WTC11 (cell line): ENCODE results near the gene FOXA1. TPM values are rescaled to one million over a fixed set of nuclear protein-coding genes. Genes with fewer than 3 reads are reported as not detected.

Experiments
- ATAC-seq: fragments of 200-7000 bp; cut with Tn5 transposase; 2 replicates; pipeline ENCODE4 v1.10.0; 2021; ENCODE audit warnings: mild to moderate bottlenecking, moderate library complexity
- CTCF ChIA-PET: fragments of 300-600 bp; sonication (Branson Sonifier 250); formaldehyde crosslinking; loops from one replicate; lab custom pipeline; 2021; ENCODE audit warnings: antibody characterized with exemption; lab: Charles Lee
- POLR2A ChIA-PET: fragments of 350-600 bp; sonication (Branson Sonifier 250); formaldehyde crosslinking; loops from one replicate; lab custom pipeline; 2021; ENCODE audit warnings: antibody characterized with exemption; lab: Charles Lee
- DNase-seq: peaks from one replicate; pipeline ENCODE4 v3.0.0; 2021; ENCODE audit warnings: low spot score
- H3K27ac Mint-ChIP-seq: 2 replicates; pipeline ENCODE4 v1.8.0; 2021; ENCODE audit warnings: mixed read lengths
- H3K27me3 Mint-ChIP-seq: 2 replicates; pipeline ENCODE4 v1.8.0; 2021; ENCODE audit warnings: low read depth, mild to moderate bottlenecking, moderate library complexity, mixed read lengths
- H3K36me3 Mint-ChIP-seq: 2 replicates; pipeline ENCODE4 v1.8.0; 2021; ENCODE audit warnings: mixed read lengths
- H3K4me1 Mint-ChIP-seq: 2 replicates; pipeline ENCODE4 v1.8.0; 2022; ENCODE audit warnings: mixed read lengths
- H3K4me3 Mint-ChIP-seq: 2 replicates; pipeline ENCODE4 v1.8.0; 2021; ENCODE audit warnings: mild to moderate bottlenecking, moderate library complexity, mixed read lengths
- H3K9me3 Mint-ChIP-seq: 2 replicates; pipeline ENCODE4 v1.8.0; 2021; ENCODE audit warnings: mixed read lengths
- JAZF1 ChIP-seq: fragments of 250-450 bp; sonication (Bioruptor Pico); IDR thresholded peaks from 2 replicates; pipeline ENCODE4 v1.9.0; 2021; ENCODE audit warnings: moderate library complexity, mild to moderate bottlenecking, inconsistent platforms
- MYBL2 ChIP-seq: sonication (generic); formaldehyde crosslinking; IDR thresholded peaks from 2 replicates; pipeline ENCODE4 v1.8.1; 2023; ENCODE audit warnings: mild to moderate bottlenecking, moderate library complexity, missing genetic modification reagents
- PRRX2 ChIP-seq: fragments of 250-450 bp; sonication (Bioruptor Pico); IDR thresholded peaks from 2 replicates; pipeline ENCODE4 v1.8.0; 2021; ENCODE audit warnings: mild to moderate bottlenecking
- TP53 ChIP-seq: sonication (generic); formaldehyde crosslinking; IDR thresholded peaks from 2 replicates; pipeline ENCODE4 v1.8.1; 2023; ENCODE audit warnings: mild to moderate bottlenecking, missing genetic modification reagents
- ZNF138 ChIP-seq: sonication (generic); formaldehyde crosslinking; conservative IDR thresholded peaks from 2 replicates; pipeline ENCODE4 v1.8.1; 2022; ENCODE audit warnings: mild to moderate bottlenecking, moderate library complexity, missing genetic modification reagents
- ZNF219 ChIP-seq: sonication (generic); formaldehyde crosslinking; IDR thresholded peaks from 2 replicates; pipeline ENCODE4 v1.8.0; 2023; ENCODE audit warnings: missing genetic modification reagents, mild to moderate bottlenecking, borderline replicate concordance
- ZNF317 ChIP-seq: sonication (generic); formaldehyde crosslinking; IDR thresholded peaks from 2 replicates; pipeline ENCODE4 v1.8.1; 2023; ENCODE audit warnings: low read depth, mild to moderate bottlenecking, moderate library complexity, missing genetic modification reagents, borderline replicate concordance
- ZNF423 ChIP-seq: fragments of 250-450 bp; sonication (Bioruptor Pico); IDR thresholded peaks from 2 replicates; pipeline ENCODE4 v2.1.2; 2022; ENCODE audit warnings: mild to moderate bottlenecking, moderate library complexity
- total RNA-seq: library from RNA; stranded (reverse); gene quantifications from 3 replicates; pipeline ENCODE4 v1.2.3, GENCODE V29; 2021
- TF ChIP-seq, protein P1 (sequence below): fragments of 200-600 bp; IDR thresholded peaks from 2 replicates; pipeline ENCODE4 v1.8.0; 2022; ENCODE audit warnings: antibody characterized with exemption
- TF ChIP-seq, protein P2 (sequence below): sonication (generic); formaldehyde crosslinking; IDR thresholded peaks from 2 replicates; pipeline ENCODE4 v1.8.1; 2023; ENCODE audit warnings: mild to moderate bottlenecking, missing genetic modification reagents
- TF ChIP-seq, protein P3 (sequence below): fragments of 250-450 bp; sonication (Bioruptor Pico); IDR thresholded peaks from 2 replicates; pipeline ENCODE4 v1.8.0; 2021; ENCODE audit warnings: mild to moderate bottlenecking
- TF ChIP-seq, protein P4 (sequence below): sonication (generic); formaldehyde crosslinking; conservative IDR thresholded peaks from 2 replicates; pipeline ENCODE4 v1.8.1; 2023; ENCODE audit warnings: mild to moderate bottlenecking, low read depth, missing genetic modification reagents, moderate library complexity
- TF ChIP-seq, protein P5 (sequence below): sonication (generic); formaldehyde crosslinking; IDR thresholded peaks from 2 replicates; pipeline ENCODE4 v1.8.1; 2023; ENCODE audit warnings: mild to moderate bottlenecking, missing genetic modification reagents, moderate library complexity
- TF ChIP-seq, protein P6 (sequence below): fragments of 250-450 bp; sonication (Bioruptor Pico); IDR thresholded peaks from 2 replicates; pipeline ENCODE4 v1.9.0; 2021; ENCODE audit warnings: mild to moderate bottlenecking

Gene FOXA1
- total RNA-seq, 1 experiment from 2014 or later, result 0.28 TPM

DNA sequence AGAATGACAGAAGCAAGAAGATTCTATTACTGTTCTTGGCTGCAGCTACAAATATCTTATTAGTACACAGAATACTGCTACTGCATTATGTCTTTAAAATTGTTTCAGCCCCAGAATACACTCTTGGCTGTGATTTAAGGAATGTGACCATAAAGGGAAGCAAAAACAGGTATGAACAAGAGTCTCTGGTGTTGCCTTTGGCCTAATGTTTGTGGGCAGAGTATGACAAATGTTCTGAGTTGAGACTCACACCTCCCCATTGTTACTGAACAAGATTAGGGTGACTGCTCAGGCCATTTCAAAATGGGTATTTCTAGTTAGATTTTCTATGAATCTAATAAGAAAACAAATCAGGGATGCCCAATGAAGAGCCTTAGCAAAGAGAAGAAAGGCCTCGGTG lies 28.9 kb upstream of the FOXA1 start:
- CTCF ChIA-PET, result interaction anchor here (2.3 kb wide), 1 partner anchor 32 kb away, joined by 10 read pairs; no protein-coding TSS in a partner anchor
- no peak for ATAC-seq
- H3K36me3 Mint-ChIP-seq, result no peaks in the 10 kb centered on the region
- peaks cover 72% of the 10 kb centered on the region for H3K27me3 Mint-ChIP-seq
- no peaks in the 10 kb centered on the region for H3K9me3 Mint-ChIP-seq
- TF ChIP-seq, protein P1, sequence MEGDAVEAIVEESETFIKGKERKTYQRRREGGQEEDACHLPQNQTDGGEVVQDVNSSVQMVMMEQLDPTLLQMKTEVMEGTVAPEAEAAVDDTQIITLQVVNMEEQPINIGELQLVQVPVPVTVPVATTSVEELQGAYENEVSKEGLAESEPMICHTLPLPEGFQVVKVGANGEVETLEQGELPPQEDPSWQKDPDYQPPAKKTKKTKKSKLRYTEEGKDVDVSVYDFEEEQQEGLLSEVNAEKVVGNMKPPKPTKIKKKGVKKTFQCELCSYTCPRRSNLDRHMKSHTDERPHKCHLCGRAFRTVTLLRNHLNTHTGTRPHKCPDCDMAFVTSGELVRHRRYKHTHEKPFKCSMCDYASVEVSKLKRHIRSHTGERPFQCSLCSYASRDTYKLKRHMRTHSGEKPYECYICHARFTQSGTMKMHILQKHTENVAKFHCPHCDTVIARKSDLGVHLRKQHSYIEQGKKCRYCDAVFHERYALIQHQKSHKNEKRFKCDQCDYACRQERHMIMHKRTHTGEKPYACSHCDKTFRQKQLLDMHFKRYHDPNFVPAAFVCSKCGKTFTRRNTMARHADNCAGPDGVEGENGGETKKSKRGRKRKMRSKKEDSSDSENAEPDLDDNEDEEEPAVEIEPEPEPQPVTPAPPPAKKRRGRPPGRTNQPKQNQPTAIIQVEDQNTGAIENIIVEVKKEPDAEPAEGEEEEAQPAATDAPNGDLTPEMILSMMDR, result no peak
- TF ChIP-seq, protein P2, sequence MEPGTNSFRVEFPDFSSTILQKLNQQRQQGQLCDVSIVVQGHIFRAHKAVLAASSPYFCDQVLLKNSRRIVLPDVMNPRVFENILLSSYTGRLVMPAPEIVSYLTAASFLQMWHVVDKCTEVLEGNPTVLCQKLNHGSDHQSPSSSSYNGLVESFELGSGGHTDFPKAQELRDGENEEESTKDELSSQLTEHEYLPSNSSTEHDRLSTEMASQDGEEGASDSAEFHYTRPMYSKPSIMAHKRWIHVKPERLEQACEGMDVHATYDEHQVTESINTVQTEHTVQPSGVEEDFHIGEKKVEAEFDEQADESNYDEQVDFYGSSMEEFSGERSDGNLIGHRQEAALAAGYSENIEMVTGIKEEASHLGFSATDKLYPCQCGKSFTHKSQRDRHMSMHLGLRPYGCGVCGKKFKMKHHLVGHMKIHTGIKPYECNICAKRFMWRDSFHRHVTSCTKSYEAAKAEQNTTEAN (CRISPR knock-in tag), result no peak
- TF ChIP-seq ZNF423 (CRISPR knock-in tag) (no peak), MYBL2 (no peak), ZNF138 (CRISPR knock-in tag) (no peak), ZNF219 (CRISPR knock-in tag) (no peak)
- TF ChIP-seq, protein P3, sequence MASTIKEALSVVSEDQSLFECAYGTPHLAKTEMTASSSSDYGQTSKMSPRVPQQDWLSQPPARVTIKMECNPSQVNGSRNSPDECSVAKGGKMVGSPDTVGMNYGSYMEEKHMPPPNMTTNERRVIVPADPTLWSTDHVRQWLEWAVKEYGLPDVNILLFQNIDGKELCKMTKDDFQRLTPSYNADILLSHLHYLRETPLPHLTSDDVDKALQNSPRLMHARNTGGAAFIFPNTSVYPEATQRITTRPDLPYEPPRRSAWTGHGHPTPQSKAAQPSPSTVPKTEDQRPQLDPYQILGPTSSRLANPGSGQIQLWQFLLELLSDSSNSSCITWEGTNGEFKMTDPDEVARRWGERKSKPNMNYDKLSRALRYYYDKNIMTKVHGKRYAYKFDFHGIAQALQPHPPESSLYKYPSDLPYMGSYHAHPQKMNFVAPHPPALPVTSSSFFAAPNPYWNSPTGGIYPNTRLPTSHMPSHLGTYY (CRISPR knock-in tag), result no peak
- TF ChIP-seq, protein P4, sequence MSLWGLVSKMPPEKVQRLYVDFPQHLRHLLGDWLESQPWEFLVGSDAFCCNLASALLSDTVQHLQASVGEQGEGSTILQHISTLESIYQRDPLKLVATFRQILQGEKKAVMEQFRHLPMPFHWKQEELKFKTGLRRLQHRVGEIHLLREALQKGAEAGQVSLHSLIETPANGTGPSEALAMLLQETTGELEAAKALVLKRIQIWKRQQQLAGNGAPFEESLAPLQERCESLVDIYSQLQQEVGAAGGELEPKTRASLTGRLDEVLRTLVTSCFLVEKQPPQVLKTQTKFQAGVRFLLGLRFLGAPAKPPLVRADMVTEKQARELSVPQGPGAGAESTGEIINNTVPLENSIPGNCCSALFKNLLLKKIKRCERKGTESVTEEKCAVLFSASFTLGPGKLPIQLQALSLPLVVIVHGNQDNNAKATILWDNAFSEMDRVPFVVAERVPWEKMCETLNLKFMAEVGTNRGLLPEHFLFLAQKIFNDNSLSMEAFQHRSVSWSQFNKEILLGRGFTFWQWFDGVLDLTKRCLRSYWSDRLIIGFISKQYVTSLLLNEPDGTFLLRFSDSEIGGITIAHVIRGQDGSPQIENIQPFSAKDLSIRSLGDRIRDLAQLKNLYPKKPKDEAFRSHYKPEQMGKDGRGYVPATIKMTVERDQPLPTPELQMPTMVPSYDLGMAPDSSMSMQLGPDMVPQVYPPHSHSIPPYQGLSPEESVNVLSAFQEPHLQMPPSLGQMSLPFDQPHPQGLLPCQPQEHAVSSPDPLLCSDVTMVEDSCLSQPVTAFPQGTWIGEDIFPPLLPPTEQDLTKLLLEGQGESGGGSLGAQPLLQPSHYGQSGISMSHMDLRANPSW (CRISPR knock-in tag), result no peak
- peaks cover 4% of the 10 kb centered on the region for H3K4me1 Mint-ChIP-seq
- DNase-seq, result no peak
- POLR2A ChIA-PET, result no interaction called here
- H3K4me3 Mint-ChIP-seq, result no peak overlapping the region
- H3K27ac Mint-ChIP-seq, result no peak overlapping the region

DNA sequence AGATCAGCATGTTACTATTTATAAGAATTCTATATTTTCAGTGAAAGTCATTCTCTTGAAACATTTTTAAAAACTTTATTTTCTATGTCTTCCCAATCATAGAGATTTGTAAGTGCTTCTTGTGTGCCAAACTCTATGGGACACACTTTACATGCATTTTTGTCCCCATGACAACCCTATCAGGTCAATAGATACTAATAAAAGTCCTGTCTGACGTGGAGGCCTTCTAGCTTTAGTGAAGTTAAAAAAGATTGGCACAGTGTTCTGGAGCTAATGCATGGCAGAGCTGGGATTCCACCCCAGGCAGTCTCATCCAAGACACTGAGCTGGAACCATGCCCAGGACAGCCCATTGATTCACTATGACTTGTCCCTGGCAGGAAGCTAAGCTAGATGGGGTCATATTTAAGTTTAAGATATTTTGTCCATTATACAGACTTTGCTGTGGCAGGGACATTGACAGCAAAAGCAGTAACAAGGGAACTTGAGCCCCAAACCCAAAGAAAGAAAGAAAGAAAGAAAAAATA lies 28.4 kb upstream of the FOXA1 start:
- Mint-ChIP-seq H3K36me3 (no peaks in the 10 kb centered on the region), H3K4me3 (no peak overlapping the region), H3K4me1 (peaks cover 4% of the 10 kb centered on the region), H3K27ac (no peak overlapping the region), H3K27me3 (peaks cover 75% of the 10 kb centered on the region), H3K9me3 (no peaks in the 10 kb centered on the region)
- no peak for DNase-seq
- TF ChIP-seq, protein P5, sequence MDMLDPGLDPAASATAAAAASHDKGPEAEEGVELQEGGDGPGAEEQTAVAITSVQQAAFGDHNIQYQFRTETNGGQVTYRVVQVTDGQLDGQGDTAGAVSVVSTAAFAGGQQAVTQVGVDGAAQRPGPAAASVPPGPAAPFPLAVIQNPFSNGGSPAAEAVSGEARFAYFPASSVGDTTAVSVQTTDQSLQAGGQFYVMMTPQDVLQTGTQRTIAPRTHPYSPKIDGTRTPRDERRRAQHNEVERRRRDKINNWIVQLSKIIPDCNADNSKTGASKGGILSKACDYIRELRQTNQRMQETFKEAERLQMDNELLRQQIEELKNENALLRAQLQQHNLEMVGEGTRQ (CRISPR knock-in tag), result no peak
- TF ChIP-seq, protein P3 (CRISPR knock-in tag), result no peak
- no peak for TF ChIP-seq TP53 (CRISPR knock-in tag)
- TF ChIP-seq JAZF1 (CRISPR knock-in tag), result no peak
- TF ChIP-seq ZNF317, result no peak
- TF ChIP-seq PRRX2 (CRISPR knock-in tag), result no peak
- TF ChIP-seq ZNF219 (CRISPR knock-in tag), result no peak
- TF ChIP-seq, protein P6, sequence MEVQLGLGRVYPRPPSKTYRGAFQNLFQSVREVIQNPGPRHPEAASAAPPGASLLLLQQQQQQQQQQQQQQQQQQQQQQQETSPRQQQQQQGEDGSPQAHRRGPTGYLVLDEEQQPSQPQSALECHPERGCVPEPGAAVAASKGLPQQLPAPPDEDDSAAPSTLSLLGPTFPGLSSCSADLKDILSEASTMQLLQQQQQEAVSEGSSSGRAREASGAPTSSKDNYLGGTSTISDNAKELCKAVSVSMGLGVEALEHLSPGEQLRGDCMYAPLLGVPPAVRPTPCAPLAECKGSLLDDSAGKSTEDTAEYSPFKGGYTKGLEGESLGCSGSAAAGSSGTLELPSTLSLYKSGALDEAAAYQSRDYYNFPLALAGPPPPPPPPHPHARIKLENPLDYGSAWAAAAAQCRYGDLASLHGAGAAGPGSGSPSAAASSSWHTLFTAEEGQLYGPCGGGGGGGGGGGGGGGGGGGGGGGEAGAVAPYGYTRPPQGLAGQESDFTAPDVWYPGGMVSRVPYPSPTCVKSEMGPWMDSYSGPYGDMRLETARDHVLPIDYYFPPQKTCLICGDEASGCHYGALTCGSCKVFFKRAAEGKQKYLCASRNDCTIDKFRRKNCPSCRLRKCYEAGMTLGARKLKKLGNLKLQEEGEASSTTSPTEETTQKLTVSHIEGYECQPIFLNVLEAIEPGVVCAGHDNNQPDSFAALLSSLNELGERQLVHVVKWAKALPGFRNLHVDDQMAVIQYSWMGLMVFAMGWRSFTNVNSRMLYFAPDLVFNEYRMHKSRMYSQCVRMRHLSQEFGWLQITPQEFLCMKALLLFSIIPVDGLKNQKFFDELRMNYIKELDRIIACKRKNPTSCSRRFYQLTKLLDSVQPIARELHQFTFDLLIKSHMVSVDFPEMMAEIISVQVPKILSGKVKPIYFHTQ (CRISPR knock-in tag), result no peak
- ChIA-PET CTCF (interaction anchor here (2.3 to 2.9 kb wide), 2 partner anchors 24 to 32 kb away, joined by 10 to 17 read pairs; no protein-coding TSS in a partner anchor), POLR2A (no interaction called here)
- no peak for ATAC-seq
